ENCODE results near the gene B4GALT2.

The B4GALT2 gene

GRCh38 chr1:43952731-43953346, 26.2 kb upstream of the B4GALT2 start:
- H3K36me3 Mint-ChIP-seq (ENCODE audit: low read depth), result peaks cover 63% of the 10 kb centered on the region
- intact Hi-C loops (cut with micrococcal nuclease), result no loop called here
- peaks cover 38% of the 10 kb centered on the region for H3K4me1 Mint-ChIP-seq (ENCODE audit: low read depth)
- H3K4me3 Mint-ChIP-seq, result no peak overlapping the region
- no peaks in the 10 kb centered on the region for H3K9me3 Mint-ChIP-seq
- no peaks in the 10 kb centered on the region for H3K27me3 Mint-ChIP-seq
- H3K27ac Mint-ChIP-seq, result peak overlapping the region; percentile 25

- intact Hi-C loops (cut with micrococcal nuclease), result no loop called here
- Mint-ChIP-seq H3K4me3 (no peak overlapping the region), H3K27ac (peak overlapping the region; percentile 25), H3K9me3 (no peaks in the 10 kb centered on the region), H3K4me1 (ENCODE audit: low read depth) (peaks cover 33% of the 10 kb centered on the region), H3K36me3 (ENCODE audit: low read depth) (peaks cover 68% of the 10 kb centered on the region), H3K27me3 (no peaks in the 10 kb centered on the region)
Observed at GRCh38 chr1:43953361-43953760, 25.6 kb upstream of the B4GALT2 start.

- Mint-ChIP-seq H3K36me3 (ENCODE audit: low read depth) (peaks cover 71% of the 10 kb centered on the region), H3K27me3 (no peaks in the 10 kb centered on the region), H3K4me3 (no peak overlapping the region), H3K4me1 (ENCODE audit: low read depth) (peaks cover 26% of the 10 kb centered on the region), H3K27ac (no peak overlapping the region), H3K9me3 (no peaks in the 10 kb centered on the region)
- intact Hi-C loops (cut with micrococcal nuclease), result no loop called here
Observed at GRCh38 chr1:43954036-43954435, 25.0 kb upstream of the B4GALT2 start.

GRCh38 chr1:43956234-43956633, 22.8 kb upstream of the B4GALT2 start:
- peaks cover 5% of the 10 kb centered on the region for H3K4me1 Mint-ChIP-seq (ENCODE audit: low read depth)
- peaks cover 68% of the 10 kb centered on the region for H3K36me3 Mint-ChIP-seq (ENCODE audit: low read depth)
- H3K9me3 Mint-ChIP-seq, result no peaks in the 10 kb centered on the region
- intact Hi-C loops (cut with micrococcal nuclease), result no loop called here
- H3K27me3 Mint-ChIP-seq, result no peaks in the 10 kb centered on the region
- H3K27ac Mint-ChIP-seq, result no peak overlapping the region
- no peak overlapping the region for H3K4me3 Mint-ChIP-seq

GRCh38 chr1:43957407-43958040, 21.5 kb upstream of the B4GALT2 start:
- Mint-ChIP-seq H3K36me3 (ENCODE audit: low read depth) (peaks cover 71% of the 10 kb centered on the region), H3K4me3 (no peak overlapping the region), H3K9me3 (no peaks in the 10 kb centered on the region), H3K27me3 (no peaks in the 10 kb centered on the region), H3K27ac (no peak overlapping the region), H3K4me1 (ENCODE audit: low read depth) (peaks cover 5% of the 10 kb centered on the region)
- intact Hi-C loops (cut with micrococcal nuclease), result no loop called here

- no peak overlapping the region for H3K27ac Mint-ChIP-seq
- H3K4me1 Mint-ChIP-seq (ENCODE audit: low read depth), result peaks cover 6% of the 10 kb centered on the region
- H3K9me3 Mint-ChIP-seq, result no peaks in the 10 kb centered on the region
- H3K36me3 Mint-ChIP-seq (ENCODE audit: low read depth), result peaks cover 73% of the 10 kb centered on the region
- no peaks in the 10 kb centered on the region for H3K27me3 Mint-ChIP-seq
- no peak overlapping the region for H3K4me3 Mint-ChIP-seq
- intact Hi-C loops (cut with micrococcal nuclease), result no loop called here
Observed at GRCh38 chr1:43958351-43959255, 20.4 kb upstream of the B4GALT2 start.

GRCh38 chr1:43960798-43961197, 18.2 kb upstream of the B4GALT2 start:
- H3K4me1 Mint-ChIP-seq (ENCODE audit: low read depth), result peaks cover 6% of the 10 kb centered on the region
- no peaks in the 10 kb centered on the region for H3K27me3 Mint-ChIP-seq
- peaks cover 62% of the 10 kb centered on the region for H3K36me3 Mint-ChIP-seq (ENCODE audit: low read depth)
- no peak overlapping the region for H3K27ac Mint-ChIP-seq
- intact Hi-C loops (cut with micrococcal nuclease), result no loop called here
- H3K4me3 Mint-ChIP-seq, result no peak overlapping the region
- H3K9me3 Mint-ChIP-seq, result no peaks in the 10 kb centered on the region

- H3K9me3 Mint-ChIP-seq, result no peaks in the 10 kb centered on the region
- peaks cover 6% of the 10 kb centered on the region for H3K4me1 Mint-ChIP-seq (ENCODE audit: low read depth)
- H3K36me3 Mint-ChIP-seq (ENCODE audit: low read depth), result peaks cover 53% of the 10 kb centered on the region
- no peaks in the 10 kb centered on the region for H3K27me3 Mint-ChIP-seq
- intact Hi-C loops (cut with micrococcal nuclease), result no loop called here
- H3K27ac Mint-ChIP-seq, result no peak overlapping the region
- H3K4me3 Mint-ChIP-seq, result no peak overlapping the region
Observed at GRCh38 chr1:43961692-43962091, 17.3 kb upstream of the B4GALT2 start.

- Mint-ChIP-seq H3K4me3 (no peak overlapping the region), H3K36me3 (ENCODE audit: low read depth) (peaks cover 47% of the 10 kb centered on the region), H3K27ac (no peak overlapping the region), H3K27me3 (no peaks in the 10 kb centered on the region), H3K9me3 (no peaks in the 10 kb centered on the region), H3K4me1 (ENCODE audit: low read depth) (peaks cover 6% of the 10 kb centered on the region)
- intact Hi-C loops (cut with micrococcal nuclease), result no loop called here
Observed at GRCh38 chr1:43962324-43962723, 16.7 kb upstream of the B4GALT2 start.

- Mint-ChIP-seq H3K9me3 (no peaks in the 10 kb centered on the region), H3K4me1 (ENCODE audit: low read depth) (peaks cover 6% of the 10 kb centered on the region), H3K27me3 (no peaks in the 10 kb centered on the region), H3K36me3 (ENCODE audit: low read depth) (peaks cover 40% of the 10 kb centered on the region), H3K27ac (no peak overlapping the region), H3K4me3 (no peak overlapping the region)
- intact Hi-C loops (cut with micrococcal nuclease), result no loop called here
Observed at GRCh38 chr1:43963006-43963405, 16.0 kb upstream of the B4GALT2 start.

- H3K9me3 Mint-ChIP-seq, result no peaks in the 10 kb centered on the region
- no peaks in the 10 kb centered on the region for H3K27me3 Mint-ChIP-seq
- H3K4me1 Mint-ChIP-seq (ENCODE audit: low read depth), result peaks cover 6% of the 10 kb centered on the region
- intact Hi-C loops (cut with micrococcal nuclease), result no loop called here
- peaks cover 31% of the 10 kb centered on the region for H3K36me3 Mint-ChIP-seq (ENCODE audit: low read depth)
- no peak overlapping the region for H3K4me3 Mint-ChIP-seq
- no peak overlapping the region for H3K27ac Mint-ChIP-seq
Observed at GRCh38 chr1:43963890-43964289, 15.1 kb upstream of the B4GALT2 start.

- Mint-ChIP-seq H3K4me3 (no peak overlapping the region), H3K4me1 (ENCODE audit: low read depth) (peaks cover 15% of the 10 kb centered on the region), H3K36me3 (ENCODE audit: low read depth) (peaks cover 23% of the 10 kb centered on the region), H3K27me3 (no peaks in the 10 kb centered on the region), H3K27ac (no peak overlapping the region), H3K9me3 (no peaks in the 10 kb centered on the region)
- intact Hi-C loops (cut with micrococcal nuclease), result no loop called here
Observed at GRCh38 chr1:43965316-43965715, 13.7 kb upstream of the B4GALT2 start.

- H3K27ac Mint-ChIP-seq, result no peak overlapping the region
- intact Hi-C loops (cut with micrococcal nuclease), result no loop called here
- no peaks in the 10 kb centered on the region for H3K9me3 Mint-ChIP-seq
- H3K4me1 Mint-ChIP-seq (ENCODE audit: low read depth), result peaks cover 23% of the 10 kb centered on the region
- no peak overlapping the region for H3K4me3 Mint-ChIP-seq
- H3K36me3 Mint-ChIP-seq (ENCODE audit: low read depth), result peaks cover 19% of the 10 kb centered on the region
- no peaks in the 10 kb centered on the region for H3K27me3 Mint-ChIP-seq
Observed at GRCh38 chr1:43968348-43968948, 10.6 kb upstream of the B4GALT2 start.

- H3K9me3 Mint-ChIP-seq, result no peaks in the 10 kb centered on the region
- H3K36me3 Mint-ChIP-seq (ENCODE audit: low read depth), result peaks cover 22% of the 10 kb centered on the region
- intact Hi-C loops (cut with micrococcal nuclease), result loop anchor here (1.0 kb wide), 1 partner anchor 23 kb away; the partner anchor contains the start of gene IPO13
Observed at GRCh38 chr1:43969416-43969745, 9.6 kb upstream of the B4GALT2 start.

More at GRCh38 chr1:43969416-43969745, 9.6 kb upstream of the B4GALT2 start:
- H3K4me1 Mint-ChIP-seq (ENCODE audit: low read depth), result peaks cover 32% of the 10 kb centered on the region
- peak overlapping the region; percentile 41 for H3K4me3 Mint-ChIP-seq
- H3K27me3 Mint-ChIP-seq, result no peaks in the 10 kb centered on the region
- no peak overlapping the region for H3K27ac Mint-ChIP-seq

All from dendritic cell treated with granulocyte-macrophage colony-stimulating factor and Interleukin-4, amounts not matched to agents 40 ng/mL and 50 ng/mL, for 4 days (primary cell).